IMR-90 (cell line): ENCODE measurements around the gene TES. TPM values are rescaled to one million over a fixed set of nuclear protein-coding genes. Genes with fewer than 3 reads are reported as not detected.

Experiments
- ATAC-seq: fragments of 200-7000 bp; cut with Tn5 transposase; 2 replicates; pipeline ENCODE4 v1.9.1; 2020; ENCODE audit warnings: low read depth, mild to moderate bottlenecking, moderate library complexity
- BruUV-seq: library from RNA; stranded (reverse); fragments of 400-500 nt; replicated peaks from 2 replicates; lab custom pipeline; 2021; lab: Mats Ljungman, UMichigan
- CTCF ChIA-PET: fragments of 300-600 bp; formaldehyde crosslinking; extraction: SDS; loops from one replicate; lab custom pipeline; 2021; ENCODE audit warnings: antibody characterized with exemption; lab: Yijun Ruan, JAX
- POLR2A ChIA-PET: fragments of 300-600 bp; sonication (Branson Sonifier 250); formaldehyde crosslinking; loops from one replicate; lab custom pipeline; 2022; ENCODE audit warnings: antibody characterized with exemption; ENCODE audit not compliant: unreplicated experiment; lab: Charles Lee
- DNase-seq: peaks from one replicate; pipeline ENCODE4 v3.0.0; 2013
- H2AFZ ChIP-seq: replicated peaks from 2 replicates; pipeline ENCODE3; 2013; ENCODE audit warnings: low read length, mild to moderate bottlenecking; ENCODE audit not compliant: poor library complexity
- H2AK5ac ChIP-seq: 2 replicates; pipeline ENCODE4 v1.6.1; 2013; ENCODE audit warnings: low read depth, low read length, inconsistent platforms
- H2AK9ac ChIP-seq: replicated peaks from 2 replicates; pipeline ENCODE3; 2013; ENCODE audit warnings: mild to moderate bottlenecking, low read depth, low read length, moderate library complexity; ENCODE audit not compliant: poor library complexity
- H2BK120ac ChIP-seq: 2 replicates; pipeline ENCODE4 v1.6.1; 2013; ENCODE audit warnings: low read depth, low read length, inconsistent platforms
- H2BK15ac ChIP-seq: 3 replicates; pipeline ENCODE4 v1.6.1; 2013; ENCODE audit warnings: low read depth, low read length, inconsistent platforms
- H2BK20ac ChIP-seq: 2 replicates; pipeline ENCODE4 v1.6.1; 2013; ENCODE audit warnings: low read depth, mild to moderate bottlenecking, inconsistent platforms, low read length, moderate library complexity
- H2BK5ac ChIP-seq: 2 replicates; pipeline ENCODE4 v1.6.1; 2013; ENCODE audit warnings: mild to moderate bottlenecking, low read depth, low read length, inconsistent platforms; ENCODE audit not compliant: poor library complexity, severe bottlenecking
- H3K14ac ChIP-seq: replicated peaks from 2 replicates; pipeline ENCODE4 v1.6.1; 2013; ENCODE audit warnings: low read depth, low read length, inconsistent platforms
- H3K18ac ChIP-seq: 2 replicates; pipeline ENCODE4 v1.6.1; 2013; ENCODE audit warnings: low read depth, low read length, control low read depth
- H3K23ac ChIP-seq: 2 replicates; pipeline ENCODE4 v1.6.1; 2013; ENCODE audit warnings: low read depth, low read length, inconsistent platforms
- H3K27ac ChIP-seq: 2 replicates; pipeline ENCODE4 v1.5.1; 2013; ENCODE audit warnings: mild to moderate bottlenecking, control low read depth, low read length; ENCODE audit not compliant: insufficient read depth
- H3K27me3 ChIP-seq: 2 replicates; pipeline ENCODE4 v1.6.1; 2013; ENCODE audit warnings: low read length; ENCODE audit not compliant: control insufficient read depth, insufficient read depth
- H3K36me3 ChIP-seq: 2 replicates; pipeline ENCODE4 v1.6.1; 2013; ENCODE audit warnings: low read length, mixed read lengths; ENCODE audit not compliant: control insufficient read depth, insufficient read depth
- H3K4ac ChIP-seq: 2 replicates; pipeline ENCODE4 v1.6.1; 2013; ENCODE audit warnings: low read depth, low read length, inconsistent platforms
- H3K4me1 ChIP-seq: 2 replicates; pipeline ENCODE4 v1.6.1; 2013; ENCODE audit warnings: low read length, mixed read lengths; ENCODE audit not compliant: control insufficient read depth, insufficient read depth
- H3K4me2 ChIP-seq: 2 replicates; pipeline ENCODE4 v1.6.1; 2013; ENCODE audit warnings: low read depth, mild to moderate bottlenecking, control low read depth, low read length, moderate library complexity
- H3K4me3 ChIP-seq: 2 replicates; pipeline ENCODE4 v1.5.1; 2013; ENCODE audit warnings: low read depth, mild to moderate bottlenecking, control low read depth, low read length, moderate library complexity; ENCODE audit not compliant: insufficient read depth
- H3K56ac ChIP-seq: 2 replicates; pipeline ENCODE4 v1.6.1; 2013; ENCODE audit warnings: low read length, inconsistent platforms; ENCODE audit not compliant: insufficient read depth; ENCODE audit errors: extremely low read depth
- H3K79me1 ChIP-seq, 2 experiments: 2 replicates each; pipeline ENCODE4 v1.6.1; 2013; ENCODE audit warnings: low read length in 2 of 2, inconsistent platforms in 1 of 2, low read depth in 1 of 2
- H3K9ac ChIP-seq: 2 replicates; pipeline ENCODE4 v1.6.1; 2013; ENCODE audit warnings: low read depth, low read length, control low read depth
- H3K9me1 ChIP-seq: 2 replicates; pipeline ENCODE4 v1.6.1; 2013; ENCODE audit warnings: low read length, inconsistent platforms; ENCODE audit not compliant: insufficient read depth
- H3K9me3 ChIP-seq: 2 replicates; pipeline ENCODE4 v1.6.1; 2013; ENCODE audit warnings: low read length; ENCODE audit not compliant: control insufficient read depth, insufficient read depth
- H4K20me1 ChIP-seq: 2 replicates; pipeline ENCODE4 v1.6.1; 2013; ENCODE audit warnings: low read length, inconsistent platforms; ENCODE audit not compliant: insufficient read depth
- H4K5ac ChIP-seq: 2 replicates; pipeline ENCODE4 v1.6.1; 2013; ENCODE audit warnings: mild to moderate bottlenecking, low read depth, low read length, control low read depth
- H4K8ac ChIP-seq, 2 experiments: 2 replicates each; pipeline ENCODE4 v1.6.1; 2013; ENCODE audit warnings: low read depth in 2 of 2, low read length in 2 of 2, control low read depth in 1 of 2, inconsistent platforms in 1 of 2
- H4K91ac ChIP-seq: 2 replicates; pipeline ENCODE4 v1.6.1; 2013; ENCODE audit warnings: low read depth, low read length, inconsistent platforms; ENCODE audit not compliant: insufficient read depth
- CEBPB ChIP-seq: IDR thresholded peaks from 2 replicates; pipeline ENCODE4 v1.6.1; 2012; ENCODE audit warnings: low read depth, low read length, improper control_type of control experiment
- MAFK ChIP-seq: IDR thresholded peaks from 2 replicates; pipeline ENCODE4 v1.6.1; 2012; ENCODE audit warnings: low read depth, low read length, improper control_type of control experiment
- MAZ ChIP-seq: IDR thresholded peaks from 2 replicates; pipeline ENCODE4 v1.6.1; 2012; ENCODE audit warnings: low read depth, mild to moderate bottlenecking, low read length, improper control_type of control experiment, moderate library complexity, borderline replicate concordance
- MXI1 ChIP-seq: IDR thresholded peaks from 2 replicates; pipeline ENCODE4 v1.6.1; 2012; ENCODE audit warnings: low read depth, mild to moderate bottlenecking, low read length, moderate library complexity, borderline replicate concordance
- POLR2A ChIP-seq: IDR thresholded peaks from 2 replicates; pipeline ENCODE4 v1.6.1; 2012; ENCODE audit warnings: mild to moderate bottlenecking, low read depth, low read length
- SMC3 ChIP-seq: fragments of 150-350 bp; IDR thresholded peaks from 2 replicates; pipeline ENCODE4 v1.6.1; 2016; ENCODE audit warnings: low read depth, mild to moderate bottlenecking, antibody characterized with exemption, low read length, moderate library complexity
- dilution Hi-C: fragments of 300-500 bp; cut with HindIII; formaldehyde crosslinking; loops from one replicate; pipeline ENCODE4 v1.14.3; 2018; ENCODE audit warnings: low sequenced_read_pairs; ENCODE audit not compliant: unreplicated experiment
- in situ Hi-C: fragments of 300-500 bp; cut with MboI; formaldehyde crosslinking; loops from 3 replicates; pipeline ENCODE4 v1.14.3; 2019; ENCODE audit warnings: low sequenced_read_pairs, inconsistent platforms, mixed read lengths
- intact Hi-C: fragments of 100-400 bp; cut with micrococcal nuclease; formaldehyde crosslinking; loops from 2 replicates; pipeline ENCODE4 v1.10.0; 2022
- polyA plus RNA-seq, 3 experiments: library from polyadenylated mRNA; depleted of rRNA; stranded (reverse); fragments of >200 nt; gene quantifications; 2 replicates each; pipeline ENCODE4 v1.2.3, GENCODE V29; 2012; ENCODE audit warnings: low replicate concordance in 1 of 3
- total RNA-seq: library from RNA; depleted of rRNA; stranded (reverse); fragments of >200 nt; gene quantifications from 2 replicates; pipeline ENCODE4 v1.2.3, GENCODE V29; 2012
- TF ChIP-seq, protein P1 (sequence below): fragments of 150-350 bp; IDR thresholded peaks from 2 replicates; pipeline ENCODE4 v1.6.1; 2017; ENCODE audit warnings: mild to moderate bottlenecking, antibody characterized with exemption, low read length, low read depth
- TF ChIP-seq, protein P2 (sequence below): conservative IDR thresholded peaks from 2 replicates; pipeline ENCODE4 v1.5.1; 2012; ENCODE audit warnings: mild to moderate bottlenecking, low read depth, low read length, improper control_type of control experiment

The TES gene
- total and polyA plus RNA-seq, 2 of the 4 experiments (the other 2 are of a cell fraction): 54.0 to 83.3 TPM

DNA sequence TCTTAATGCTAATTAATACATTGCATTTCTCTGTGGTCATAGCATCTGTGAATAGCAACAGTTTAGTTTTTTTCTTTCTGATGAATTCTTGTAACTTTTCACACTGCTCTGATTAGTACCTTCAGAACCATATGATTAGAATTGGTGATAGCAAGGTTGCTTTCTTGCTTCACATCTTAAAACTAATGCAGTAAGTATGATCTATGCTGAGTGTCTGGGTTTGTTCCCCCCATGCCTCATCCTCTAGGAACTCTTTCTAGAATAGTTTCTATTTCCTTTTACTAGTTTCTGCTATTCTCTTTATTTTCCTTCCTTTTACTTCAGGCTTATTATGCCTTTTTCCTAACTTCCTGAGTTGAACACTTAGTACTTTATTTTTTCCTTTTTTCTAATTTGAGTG is 32.4 kb downstream of the TES start:
- H3K18ac ChIP-seq: no peak overlapping the region
- TF ChIP-seq POLR2A (no peak), CEBPB (peak; percentile 62), MAFK (no peak), SMC3 (no peak), MXI1 (no peak), MAZ (no peak)
- TF ChIP-seq, protein P1, sequence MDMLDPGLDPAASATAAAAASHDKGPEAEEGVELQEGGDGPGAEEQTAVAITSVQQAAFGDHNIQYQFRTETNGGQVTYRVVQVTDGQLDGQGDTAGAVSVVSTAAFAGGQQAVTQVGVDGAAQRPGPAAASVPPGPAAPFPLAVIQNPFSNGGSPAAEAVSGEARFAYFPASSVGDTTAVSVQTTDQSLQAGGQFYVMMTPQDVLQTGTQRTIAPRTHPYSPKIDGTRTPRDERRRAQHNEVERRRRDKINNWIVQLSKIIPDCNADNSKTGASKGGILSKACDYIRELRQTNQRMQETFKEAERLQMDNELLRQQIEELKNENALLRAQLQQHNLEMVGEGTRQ: no peak
- TF ChIP-seq, protein P2, sequence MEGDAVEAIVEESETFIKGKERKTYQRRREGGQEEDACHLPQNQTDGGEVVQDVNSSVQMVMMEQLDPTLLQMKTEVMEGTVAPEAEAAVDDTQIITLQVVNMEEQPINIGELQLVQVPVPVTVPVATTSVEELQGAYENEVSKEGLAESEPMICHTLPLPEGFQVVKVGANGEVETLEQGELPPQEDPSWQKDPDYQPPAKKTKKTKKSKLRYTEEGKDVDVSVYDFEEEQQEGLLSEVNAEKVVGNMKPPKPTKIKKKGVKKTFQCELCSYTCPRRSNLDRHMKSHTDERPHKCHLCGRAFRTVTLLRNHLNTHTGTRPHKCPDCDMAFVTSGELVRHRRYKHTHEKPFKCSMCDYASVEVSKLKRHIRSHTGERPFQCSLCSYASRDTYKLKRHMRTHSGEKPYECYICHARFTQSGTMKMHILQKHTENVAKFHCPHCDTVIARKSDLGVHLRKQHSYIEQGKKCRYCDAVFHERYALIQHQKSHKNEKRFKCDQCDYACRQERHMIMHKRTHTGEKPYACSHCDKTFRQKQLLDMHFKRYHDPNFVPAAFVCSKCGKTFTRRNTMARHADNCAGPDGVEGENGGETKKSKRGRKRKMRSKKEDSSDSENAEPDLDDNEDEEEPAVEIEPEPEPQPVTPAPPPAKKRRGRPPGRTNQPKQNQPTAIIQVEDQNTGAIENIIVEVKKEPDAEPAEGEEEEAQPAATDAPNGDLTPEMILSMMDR: no peak
- no peak overlapping the region for H3K56ac ChIP-seq
- H4K8ac ChIP-seq: no peak overlapping the region
- no peak overlapping the region for H3K4ac ChIP-seq
- intact Hi-C loops: loop anchor here (1.0 to 2.0 kb wide), 2 partner anchors 347 to 566 kb away; no protein-coding TSS in a partner anchor
- no peak overlapping the region for H2AFZ ChIP-seq
- no peak overlapping the region for H3K27ac ChIP-seq
- H4K91ac ChIP-seq: no peak overlapping the region
- H2AK5ac ChIP-seq: no peak overlapping the region
- no peak overlapping the region for H3K4me3 ChIP-seq
- H3K4me2 ChIP-seq: no peak overlapping the region; the same call in 1 of the 2 replicates
- H2AK9ac ChIP-seq: no peak overlapping the region
- H3K79me1 ChIP-seq: peaks cover 29 to 41% of the 10 kb centered on the region in 2 experiments
- H2BK5ac ChIP-seq: peak overlapping the region; percentile 9
- peak; percentile 53 for DNase-seq
- no peaks in the 10 kb centered on the region for H3K27me3 ChIP-seq
- H3K23ac ChIP-seq: no peak overlapping the region
- ChIA-PET CTCF (interaction anchor here (1.2 kb wide), 1 partner anchor 284 kb away, joined by 3 read pairs; no protein-coding TSS in a partner anchor), POLR2A (interaction anchor here (0.6 kb wide), 1 partner anchor 1107 kb away, joined by 3 read pairs; no protein-coding TSS in a partner anchor)
- H3K9me1 ChIP-seq: no peaks in the 10 kb centered on the region; the same call in 1 of the 2 replicates
- no peak overlapping the region for H2BK120ac ChIP-seq
- H3K14ac ChIP-seq: no peak overlapping the region
- ATAC-seq: peak; percentile 30; the same call in 1 of the 2 replicates
- H2BK15ac ChIP-seq: no peak overlapping the region
- peaks cover 8% of the 10 kb centered on the region; the same call in 1 of the 2 replicates for H3K36me3 ChIP-seq
- H4K20me1 ChIP-seq: no peaks in the 10 kb centered on the region
- peaks cover 2% of the 10 kb centered on the region; the same call in 1 of the 2 replicates for H3K9me3 ChIP-seq
- no peak overlapping the region for H3K9ac ChIP-seq
- BruUV-seq: no TSS peak
- H4K5ac ChIP-seq: no peak overlapping the region
- dilution Hi-C loops: no loop called here
- in situ Hi-C loops: no loop called here
- H2BK20ac ChIP-seq: no peak overlapping the region
- peaks cover 2% of the 10 kb centered on the region; the same call in 1 of the 2 replicates for H3K4me1 ChIP-seq
